ENCODE results near the gene ZFHX3.

DNA sequence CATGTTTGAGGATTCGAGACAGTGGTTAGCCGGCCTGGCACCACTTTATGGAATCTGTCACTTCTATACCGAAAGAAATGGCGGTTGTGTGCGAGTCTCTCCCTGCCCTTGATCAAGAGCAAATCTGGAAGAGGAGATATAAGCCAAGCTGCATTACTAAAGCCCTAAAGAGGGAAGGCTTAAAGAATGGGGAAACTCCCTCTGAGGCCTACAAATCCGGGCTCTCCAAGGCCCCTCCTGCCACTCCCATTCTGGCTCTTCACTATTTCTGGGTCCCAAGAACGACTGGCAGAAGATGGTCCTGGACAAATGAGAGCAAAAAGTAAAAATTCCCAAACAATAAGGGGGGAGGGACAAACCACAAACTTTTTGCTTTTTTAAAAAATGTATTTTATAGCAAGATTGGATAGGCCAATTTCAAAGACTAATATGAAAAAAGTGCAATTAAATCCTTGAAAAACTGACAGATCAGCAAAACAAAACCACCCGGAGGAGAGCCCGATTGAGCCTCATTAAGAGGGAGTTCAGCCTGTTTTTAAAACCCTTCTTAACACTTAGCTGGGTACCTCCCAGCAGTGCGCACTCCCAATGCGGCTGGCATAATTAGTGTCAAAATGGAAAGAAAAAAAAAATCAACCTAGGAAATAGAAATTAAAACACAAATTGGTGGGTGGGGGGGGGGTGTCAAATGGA, 193.5 kb downstream of the ZFHX3 start:
- TF ChIP-seq POLR2AphosphoS5 (IDR thresholded peaks at IDR 0.05), result no peak
- TF ChIP-seq, protein P1, sequence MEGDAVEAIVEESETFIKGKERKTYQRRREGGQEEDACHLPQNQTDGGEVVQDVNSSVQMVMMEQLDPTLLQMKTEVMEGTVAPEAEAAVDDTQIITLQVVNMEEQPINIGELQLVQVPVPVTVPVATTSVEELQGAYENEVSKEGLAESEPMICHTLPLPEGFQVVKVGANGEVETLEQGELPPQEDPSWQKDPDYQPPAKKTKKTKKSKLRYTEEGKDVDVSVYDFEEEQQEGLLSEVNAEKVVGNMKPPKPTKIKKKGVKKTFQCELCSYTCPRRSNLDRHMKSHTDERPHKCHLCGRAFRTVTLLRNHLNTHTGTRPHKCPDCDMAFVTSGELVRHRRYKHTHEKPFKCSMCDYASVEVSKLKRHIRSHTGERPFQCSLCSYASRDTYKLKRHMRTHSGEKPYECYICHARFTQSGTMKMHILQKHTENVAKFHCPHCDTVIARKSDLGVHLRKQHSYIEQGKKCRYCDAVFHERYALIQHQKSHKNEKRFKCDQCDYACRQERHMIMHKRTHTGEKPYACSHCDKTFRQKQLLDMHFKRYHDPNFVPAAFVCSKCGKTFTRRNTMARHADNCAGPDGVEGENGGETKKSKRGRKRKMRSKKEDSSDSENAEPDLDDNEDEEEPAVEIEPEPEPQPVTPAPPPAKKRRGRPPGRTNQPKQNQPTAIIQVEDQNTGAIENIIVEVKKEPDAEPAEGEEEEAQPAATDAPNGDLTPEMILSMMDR (IDR thresholded peaks at IDR 0.05 in 8 of 11, conservative IDR thresholded peaks at IDR 0.05 in 3 of 11), result no peak
- no peak for TF ChIP-seq POLR2A (IDR thresholded peaks at IDR 0.05)
